ENCODE results near the gene ITGB7. TPM values are rescaled to one million over a fixed set of nuclear protein-coding genes. Genes with fewer than 3 reads are reported as not detected.

Gene ITGB7
- total RNA-seq, 4 donors from 2014 or later = 6.5 to 13.2 (median 7.8) TPM

GRCh38 chr12:53224061-53224896 is 17.2 kb upstream of the ITGB7 start:
- TF ChIP-seq POLR2A (IDR thresholded peaks at IDR 0.05) = no peak
- TF ChIP-seq CTCF (IDR thresholded peaks at IDR 0.05) = no peak
- DNase-seq (ENCODE audit: low spot score in 2 of 2) = no peak
- WGBS, 2 donors = 36 to 40% methylated on average over 11 of the region's 11 CpGs
- intact Hi-C loops (cut with DNase I; ENCODE audit: low total_unique reads) = no loop called here
- H3K4me3 ChIP-seq (ENCODE audit: low read depth, poor library complexity, severe bottlenecking) = no peak overlapping the region

GRCh38 chr12:53223389-53224060 is 16.5 kb upstream of the ITGB7 start:
- no peak for DNase-seq (ENCODE audit: low spot score in 2 of 2)
- 7 to 11% methylated on average over 16 of the region's 16 CpGs for WGBS, 2 donors
- intact Hi-C loops (cut with DNase I; ENCODE audit: low total_unique reads) = no loop called here
- H3K4me3 ChIP-seq (ENCODE audit: low read depth, poor library complexity, severe bottlenecking) = no peak overlapping the region
- TF ChIP-seq POLR2A (IDR thresholded peaks at IDR 0.05) (no peak), CTCF (IDR thresholded peaks at IDR 0.05) (no peak)

DNA sequence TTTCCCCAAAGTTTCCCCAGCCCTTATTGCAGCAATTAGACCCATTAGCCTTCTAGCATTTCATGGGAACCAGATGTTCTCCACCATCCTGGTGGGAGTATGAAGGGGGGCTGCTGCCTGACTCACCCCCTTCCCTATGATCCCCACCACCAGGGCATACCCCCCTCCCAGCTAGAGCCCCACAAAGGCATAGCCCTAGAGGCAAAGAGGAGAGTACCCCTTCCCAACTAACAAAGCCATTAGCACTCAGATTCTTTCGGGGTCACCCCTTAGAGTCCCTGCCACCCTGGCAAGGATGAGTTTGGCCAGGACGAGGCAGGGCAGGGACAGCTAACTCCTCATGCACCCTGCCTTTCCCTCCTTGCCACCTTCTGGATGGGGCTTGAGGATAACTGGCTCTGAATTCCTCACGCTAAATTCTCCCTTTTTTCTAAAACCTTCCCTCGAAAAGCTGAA is 15.8 kb upstream of the ITGB7 start:
- TF ChIP-seq POLR2A (IDR thresholded peaks at IDR 0.05) = no peak
- no peak for TF ChIP-seq CTCF (IDR thresholded peaks at IDR 0.05)
- 33 to 35% methylated on average over 4 of the region's 4 CpGs for WGBS, 2 donors
- intact Hi-C loops (cut with DNase I; ENCODE audit: low total_unique reads) = no loop called here
- no peak for DNase-seq (ENCODE audit: low spot score in 2 of 2)
- no peak overlapping the region for H3K4me3 ChIP-seq (ENCODE audit: low read depth, poor library complexity, severe bottlenecking)

DNA sequence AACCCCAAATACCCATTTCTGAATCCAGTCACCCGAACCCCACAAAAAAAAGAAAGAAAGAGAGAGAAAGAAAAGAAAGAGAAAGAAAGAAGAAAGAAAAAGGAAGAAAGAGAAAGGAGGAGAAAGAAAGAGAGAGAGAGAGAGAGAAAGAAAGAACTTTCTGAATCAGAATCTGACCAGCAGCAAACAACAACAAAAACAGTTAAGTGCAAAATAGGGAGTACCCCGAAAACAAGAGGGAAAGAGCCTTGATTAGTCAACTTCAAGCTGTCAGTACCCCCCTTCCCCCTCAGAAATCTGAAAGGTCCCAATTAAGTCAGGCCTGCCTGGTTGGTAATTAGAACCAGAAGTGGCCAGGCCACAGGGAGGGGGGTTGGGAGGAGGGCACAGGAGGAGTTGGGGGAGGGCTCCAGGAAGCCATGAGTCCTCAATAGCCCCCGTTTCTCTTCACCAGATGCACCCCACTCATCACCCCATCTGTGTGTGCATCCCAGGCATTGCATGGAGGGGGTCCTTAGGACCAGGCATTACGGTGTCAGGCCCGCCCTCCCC is 15.2 kb upstream of the ITGB7 start:
- H3K4me3 ChIP-seq (ENCODE audit: low read depth, poor library complexity, severe bottlenecking) = no peak overlapping the region
- WGBS, 2 donors = 22 to 25% methylated on average over 5 of the region's 5 CpGs
- TF ChIP-seq POLR2A (IDR thresholded peaks at IDR 0.05) (no peak), CTCF (IDR thresholded peaks at IDR 0.05) (no peak)
- DNase-seq (ENCODE audit: low spot score in 2 of 2) = no peak
- intact Hi-C loops (cut with DNase I; ENCODE audit: low total_unique reads) = no loop called here

DNA sequence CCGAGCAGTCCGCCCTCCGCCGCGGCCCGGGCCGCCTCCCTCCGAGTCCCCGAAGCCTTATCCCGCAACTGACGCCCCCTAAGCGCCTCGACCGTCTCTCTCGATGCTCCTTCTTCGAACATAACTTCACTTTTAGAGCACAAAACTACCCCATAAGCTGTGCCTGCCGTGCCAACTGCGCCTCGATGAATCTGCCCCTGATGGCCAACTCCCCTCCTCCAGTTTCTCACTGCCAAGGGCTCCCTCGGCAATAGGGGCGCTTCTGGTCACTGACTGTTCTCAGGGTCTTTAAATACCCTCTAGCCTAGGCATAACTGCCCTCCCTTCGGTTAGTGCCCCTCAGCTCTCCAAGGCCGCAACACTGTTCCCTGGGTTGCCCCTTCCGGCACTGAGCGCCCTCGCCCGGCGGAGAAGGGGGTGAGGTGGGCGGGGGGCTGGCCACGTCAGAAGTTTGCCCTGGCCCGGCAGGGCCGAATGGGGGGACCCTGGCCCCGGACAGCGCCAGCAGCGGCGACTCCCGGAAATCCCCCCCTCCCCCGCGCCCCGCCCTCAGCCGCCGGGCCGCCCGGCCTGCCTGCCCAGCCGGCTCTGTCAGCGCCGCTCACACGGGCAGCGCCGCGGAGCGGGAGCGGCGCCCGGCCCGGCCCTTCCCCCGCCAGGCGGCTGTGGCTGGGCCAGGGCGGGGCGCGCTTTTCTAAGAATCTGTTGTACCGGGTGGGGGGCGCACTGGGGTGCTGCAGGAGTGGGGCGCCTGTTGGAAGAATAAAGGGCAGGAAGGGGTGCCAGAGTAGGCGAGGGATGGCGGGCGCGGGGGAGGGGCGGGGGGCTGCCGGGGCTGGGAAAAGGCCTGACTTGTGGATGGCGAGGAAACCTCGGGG is 14.4 kb upstream of the ITGB7 start:
- TF ChIP-seq CTCF (IDR thresholded peaks at IDR 0.05) (no peak), POLR2A (IDR thresholded peaks at IDR 0.05) (peak in 1 of 2 donors; percentile 26)
- intact Hi-C loops (cut with DNase I; ENCODE audit: low total_unique reads) = no loop called here
- peak in 1 of 2 donors; percentile 93 for DNase-seq (ENCODE audit: low spot score in 2 of 2)
- H3K4me3 ChIP-seq (ENCODE audit: low read depth, poor library complexity, severe bottlenecking) = peak overlapping the region; percentile 41
- 1 to 2% methylated on average over 44 to 63 of the region's 72 CpGs for WGBS, 2 donors

Data from lower leg skin (tissue), 4 donors.